Limb (tissue), 2 donors: ENCODE data around the gene SLAMF8.
A peak's percentile ranks its signal among the peaks of the same experiment; 100 is the strongest.

Experiments used
- DNase-seq, 2 donors: peaks; one replicate each; pipeline ENCODE4 v3.0.0-alpha.2; 2016; ENCODE audit errors: extremely low spot score in 2 of 2

The SLAMF8 gene

DNA sequence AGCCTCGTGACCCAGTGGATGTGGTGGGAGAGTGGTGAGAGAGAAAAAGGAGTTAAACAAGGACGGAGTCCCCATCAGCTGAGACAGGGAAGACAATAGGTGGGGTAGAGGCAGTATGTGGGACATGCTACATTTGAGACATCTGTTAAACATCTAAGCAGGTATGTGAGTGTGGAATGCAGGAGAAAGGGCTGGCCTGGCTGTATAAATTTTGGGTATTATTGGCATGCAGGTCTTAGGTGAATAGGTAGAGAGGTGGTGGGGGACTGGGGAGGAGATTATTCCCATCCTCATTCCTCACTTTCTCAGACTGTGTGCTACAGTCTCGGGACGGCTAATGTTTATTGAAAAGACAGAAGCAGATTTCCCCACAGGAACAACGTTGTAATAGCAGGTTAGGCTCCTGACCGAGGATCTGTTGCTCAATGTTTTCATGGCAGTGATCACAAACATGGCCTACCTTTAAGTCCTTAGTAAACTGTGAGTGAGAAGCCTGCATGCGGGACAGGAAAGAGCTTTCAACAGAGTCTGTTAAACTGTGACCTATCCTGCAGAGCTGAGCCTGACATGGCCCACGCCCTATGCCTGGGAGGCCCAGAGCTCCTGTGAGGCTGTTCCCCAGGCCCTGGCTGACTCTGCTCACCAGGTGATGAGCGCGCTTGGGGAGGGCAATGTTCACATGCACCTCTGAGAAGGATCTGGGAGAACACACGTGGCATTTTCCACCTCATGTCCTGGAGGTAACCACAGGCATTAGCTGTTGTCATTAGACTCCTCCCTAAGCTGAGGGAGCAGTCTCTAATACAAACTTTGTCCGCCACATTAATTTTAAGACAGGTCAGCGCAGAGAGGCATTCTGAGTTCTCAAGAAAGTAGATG lies 19.3 kb downstream of the SLAMF8 start:
- no peak for DNase-seq

DNA sequence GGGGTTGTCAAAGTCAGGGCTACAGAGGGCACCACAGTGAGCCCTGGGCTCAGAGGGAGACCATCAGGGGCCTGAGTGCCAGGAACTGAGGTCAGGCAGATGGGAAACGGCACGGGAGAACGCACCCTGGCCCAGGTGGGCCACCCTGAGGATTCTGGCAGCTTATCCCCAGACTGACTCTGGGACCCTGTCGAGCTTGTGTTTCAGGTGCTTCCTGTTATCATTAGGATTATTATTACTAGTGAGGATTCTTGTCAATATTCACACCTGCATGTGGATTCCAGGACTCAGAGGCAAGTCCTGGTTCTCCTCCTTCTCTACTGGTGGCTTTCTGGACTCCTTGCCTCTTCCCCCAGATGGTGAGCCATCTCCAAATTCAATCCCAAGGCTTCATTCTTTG lies 20.6 kb downstream of the SLAMF8 start:
- DNase-seq = no peak

DNA sequence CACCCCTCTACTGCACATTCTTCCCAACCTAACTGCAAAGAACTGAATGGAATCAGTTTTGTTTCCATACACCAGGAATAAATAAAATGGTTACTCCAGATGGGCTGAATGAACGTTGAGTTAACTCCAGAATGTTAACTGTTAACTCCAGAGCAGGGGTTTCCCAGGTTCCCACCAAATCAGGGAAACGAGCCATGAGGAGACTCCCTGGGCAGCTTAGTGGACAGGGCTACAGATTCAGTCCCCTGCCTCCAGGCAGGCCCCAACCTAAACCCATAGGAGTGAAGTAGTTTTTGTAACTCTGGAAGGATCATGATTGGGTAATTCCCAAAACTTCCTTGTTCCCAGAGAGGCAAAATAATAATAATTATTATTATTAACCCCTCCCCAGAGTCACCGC lies 21.7 kb downstream of the SLAMF8 start:
- no peak for DNase-seq

DNA sequence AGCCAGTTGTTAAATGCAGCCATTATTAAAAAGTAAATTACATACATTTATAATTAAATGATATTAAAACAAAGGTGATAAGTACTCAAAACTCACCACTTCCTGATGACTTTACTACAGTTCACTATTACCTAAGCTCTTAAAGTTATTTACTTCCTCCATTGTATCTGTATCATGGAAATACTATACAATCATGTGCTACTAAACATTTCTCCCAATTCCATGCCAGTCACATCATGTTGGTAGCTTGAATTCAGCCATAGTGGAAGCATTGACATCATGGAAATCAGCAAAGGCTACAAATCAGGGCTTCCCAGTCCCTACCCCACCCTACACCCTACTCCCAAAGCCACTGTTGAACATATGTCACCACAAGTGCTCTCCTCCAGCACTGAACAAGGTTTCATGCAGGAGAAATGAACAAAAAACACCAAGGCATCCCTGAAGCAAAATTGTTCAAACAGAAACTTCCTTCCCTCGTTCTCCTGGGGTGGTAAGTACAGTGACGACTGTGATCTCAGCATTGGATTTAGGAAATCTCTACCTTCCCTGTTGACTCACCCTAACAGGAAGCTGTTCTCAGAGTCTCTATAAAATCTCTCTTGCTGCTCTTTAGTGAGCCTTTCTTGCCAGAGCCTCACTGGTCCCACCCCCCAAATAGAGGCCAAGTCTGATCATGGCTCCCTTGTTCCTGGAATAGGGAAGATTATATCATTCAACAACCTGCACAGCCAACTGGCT lies 23.1 kb downstream of the SLAMF8 start:
- DNase-seq = no peak

DNA sequence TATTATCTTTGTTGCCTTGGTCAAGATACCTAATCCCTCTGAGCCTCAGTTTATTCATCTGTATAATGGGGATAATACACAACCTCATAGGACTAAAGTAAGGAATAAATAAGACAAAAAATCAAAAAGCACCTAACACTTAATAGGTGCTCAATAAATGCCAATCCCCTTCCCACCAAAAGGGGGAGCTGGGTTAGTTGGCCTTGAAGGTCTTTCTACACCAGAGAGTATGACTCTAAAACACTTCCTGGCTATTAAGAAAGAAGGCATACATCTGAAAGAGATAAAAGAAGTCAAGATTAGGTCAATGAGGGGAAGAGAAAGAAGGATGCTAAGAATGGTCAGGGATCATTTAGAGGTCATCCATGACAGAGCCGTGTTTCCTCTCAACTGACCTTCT lies 24.7 kb downstream of the SLAMF8 start:
- no peak for DNase-seq

DNA sequence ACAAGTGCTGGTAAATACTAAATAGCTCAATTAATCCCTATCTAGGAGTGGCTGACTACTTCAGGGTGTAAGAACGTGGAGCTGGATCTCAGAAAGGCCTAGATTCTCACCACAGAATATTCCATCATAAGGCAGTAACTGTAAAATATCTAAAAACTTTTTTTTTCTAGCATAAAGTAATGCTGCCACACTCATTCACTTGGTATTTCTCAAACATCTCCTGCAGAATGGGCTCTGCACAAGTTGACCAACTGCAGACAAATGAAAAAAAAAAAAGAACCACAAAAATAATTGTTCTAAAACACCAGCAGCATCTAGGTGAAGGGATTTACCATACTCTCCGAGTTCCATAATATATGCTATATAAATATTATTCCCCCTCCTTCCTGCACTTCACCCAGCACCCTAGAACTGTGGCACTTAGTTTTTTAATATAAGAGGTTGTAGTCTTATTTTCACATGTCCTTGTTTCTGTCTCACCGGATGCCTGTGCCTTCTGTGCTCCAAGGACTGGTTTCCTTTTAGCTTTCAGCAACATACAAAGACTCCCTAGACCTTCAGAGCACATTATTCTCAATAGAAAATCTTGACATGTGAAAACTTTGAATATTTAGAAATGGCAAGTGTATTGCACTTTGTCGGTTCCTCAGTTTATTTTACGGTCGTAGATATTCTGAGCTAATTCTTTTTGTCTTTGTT lies 26.9 kb downstream of the SLAMF8 start:
- no peak for DNase-seq

DNA sequence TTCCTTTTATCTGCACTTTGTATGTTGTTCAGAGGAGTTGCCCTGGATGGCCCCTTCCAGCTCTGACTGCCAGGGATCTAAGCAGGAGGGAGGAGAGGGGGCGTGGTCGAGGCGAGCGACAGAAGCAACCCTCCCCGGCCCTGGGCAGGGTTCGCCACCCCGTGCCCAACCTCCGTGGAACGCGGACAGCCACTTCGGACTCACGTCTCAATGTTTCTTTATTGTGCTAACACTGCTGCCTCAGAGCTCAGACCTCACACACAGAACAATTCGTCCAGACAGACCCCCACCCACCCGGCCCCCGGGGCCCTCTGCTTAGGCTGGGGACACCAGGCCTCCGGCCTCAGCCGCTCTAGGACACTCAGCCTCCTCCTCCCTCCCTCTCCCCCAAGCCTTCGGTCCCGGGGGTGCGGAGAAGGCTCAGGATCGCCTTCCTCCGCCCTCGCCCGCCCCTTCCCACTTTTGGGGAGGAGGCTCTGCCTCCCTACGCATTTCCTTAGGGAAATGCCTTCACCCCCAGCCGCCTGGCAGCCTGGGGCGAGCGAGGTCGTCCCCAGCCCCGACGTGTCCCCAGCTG lies 27.5 kb downstream of the SLAMF8 start:
- peak; percentile 57 to 66 for DNase-seq

DNA sequence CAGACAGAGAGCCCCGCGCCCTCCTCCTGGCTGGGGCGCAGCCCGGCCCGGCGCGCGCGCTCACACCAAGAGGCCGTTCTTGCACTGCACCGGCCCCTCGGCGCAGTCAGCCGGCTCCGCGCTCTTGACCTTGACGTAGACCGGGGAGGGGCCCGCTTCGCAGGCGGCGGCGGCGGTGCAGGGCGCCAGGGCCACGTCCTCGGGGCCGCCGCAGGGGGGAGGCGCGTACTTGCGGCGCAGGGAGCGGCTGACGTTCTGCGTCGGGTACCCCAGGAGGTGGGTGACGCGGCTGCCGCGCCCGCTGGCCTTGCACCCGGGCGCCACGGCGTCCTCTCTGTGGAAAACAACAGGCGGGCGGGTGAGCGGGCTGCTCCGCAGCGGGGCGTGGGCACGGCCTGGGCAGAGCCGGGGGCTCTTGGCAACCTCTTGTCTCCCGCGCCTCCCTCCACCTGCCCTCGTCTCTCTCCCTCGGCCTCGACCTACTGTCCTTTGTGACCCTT lies 28.1 kb downstream of the SLAMF8 start:
- peak; percentile 78 to 81 for DNase-seq

DNA sequence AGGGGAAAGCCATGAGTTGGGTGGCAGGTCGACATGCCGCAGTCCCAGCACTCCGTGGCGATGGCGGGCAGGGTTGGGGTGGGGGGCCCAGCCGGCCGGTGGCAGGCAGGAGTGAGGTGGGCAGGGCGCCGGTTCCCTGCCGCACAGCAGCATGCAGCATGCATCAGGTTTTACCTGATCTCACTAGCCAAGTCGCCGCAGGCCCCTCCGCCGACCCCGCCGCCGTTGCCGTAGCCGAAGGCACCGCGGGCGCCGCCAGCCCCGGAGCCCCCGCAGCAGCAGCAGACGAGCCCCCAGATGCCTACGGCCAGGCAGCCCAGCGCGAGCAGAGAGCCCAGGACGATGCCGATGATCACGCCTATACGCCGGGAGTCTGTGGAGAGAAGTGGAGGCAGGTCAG lies 29.0 kb downstream of the SLAMF8 start:
- DNase-seq = no peak

DNA sequence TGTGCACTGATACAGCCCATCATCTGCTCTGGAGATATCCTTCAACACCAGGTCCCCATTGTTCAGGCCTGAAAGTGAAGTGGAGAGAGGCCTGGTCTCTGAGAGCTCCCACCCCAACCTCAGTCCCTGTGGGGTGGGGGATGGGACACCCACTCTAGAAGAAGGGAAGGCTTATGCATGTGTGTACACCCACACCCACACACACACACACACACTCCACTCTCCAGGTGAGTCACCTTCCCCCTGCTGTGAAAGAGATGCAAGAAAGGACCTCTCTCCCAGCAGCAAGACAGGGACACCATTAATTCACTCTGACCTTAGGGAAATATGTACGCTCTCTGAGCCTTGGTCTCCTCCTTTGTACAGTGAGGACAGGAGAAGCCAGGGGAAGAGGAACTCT lies 29.9 kb downstream of the SLAMF8 start:
- DNase-seq = no peak

DNA sequence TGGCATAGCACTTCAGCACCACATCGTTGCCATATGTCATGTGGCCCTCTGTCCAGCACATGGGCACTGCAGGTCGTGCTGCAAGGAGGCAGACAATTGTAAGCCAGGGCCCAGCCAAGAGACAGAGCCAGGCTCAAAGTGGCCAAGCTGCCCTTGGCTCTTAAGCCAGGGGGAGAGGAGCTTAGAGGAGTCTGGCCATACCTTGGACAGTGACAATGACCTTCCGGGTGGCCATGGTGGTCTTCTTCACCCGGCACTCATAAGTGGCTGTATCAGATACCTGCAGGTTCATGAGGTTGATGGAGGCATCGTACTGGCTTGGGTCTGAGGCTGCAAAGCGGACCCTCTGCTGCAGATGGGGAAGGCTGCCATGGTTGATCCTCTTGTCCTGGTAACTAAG lies 31.2 kb downstream of the SLAMF8 start:
- no peak for DNase-seq

DNA sequence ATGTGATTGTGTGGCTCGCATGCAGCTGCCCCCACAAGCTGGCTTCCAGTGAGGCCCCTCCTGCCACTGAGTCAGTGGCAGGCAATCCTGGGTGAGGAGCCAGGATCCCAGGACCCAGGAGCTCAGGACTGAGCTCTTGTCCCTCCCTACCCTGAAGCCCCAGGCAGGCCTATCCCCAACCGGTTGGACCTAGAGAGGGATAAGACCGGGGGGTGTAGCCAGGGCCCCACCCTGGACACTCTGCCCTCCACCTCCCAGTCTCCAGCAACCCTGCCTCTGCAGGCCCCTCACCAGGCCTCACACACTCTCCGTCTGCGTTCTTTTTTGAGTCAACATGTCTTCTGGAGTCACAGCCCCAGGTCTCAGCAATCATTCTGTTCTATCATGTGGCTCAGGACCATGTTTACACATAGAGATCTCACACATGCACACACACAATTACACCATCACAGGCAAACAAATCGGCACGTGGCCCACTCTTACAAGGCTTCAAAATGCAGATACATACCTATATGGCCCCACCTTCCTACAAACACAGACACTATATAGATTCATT lies 33.2 kb downstream of the SLAMF8 start:
- DNase-seq = no peak

DNA sequence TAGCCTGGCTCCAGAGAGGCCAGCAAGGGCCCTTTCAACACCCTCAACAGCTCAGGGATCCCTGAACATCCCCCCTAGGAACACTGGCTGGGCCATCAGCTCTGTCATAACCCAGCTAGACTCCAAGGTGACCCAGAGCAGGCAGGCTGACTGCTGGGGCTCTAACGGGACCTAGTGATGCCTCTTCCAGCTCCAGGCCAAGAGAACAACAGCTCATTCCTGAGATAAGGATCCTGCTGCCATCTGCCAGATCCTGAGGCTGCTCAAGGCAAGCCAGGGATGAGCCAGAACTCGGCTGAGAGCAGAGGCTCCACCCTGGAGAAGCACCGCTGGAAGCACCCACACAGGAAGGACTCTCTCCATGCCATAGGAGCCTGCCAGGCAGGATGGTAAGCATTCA lies 33.8 kb downstream of the SLAMF8 start:
- no peak for DNase-seq

DNA sequence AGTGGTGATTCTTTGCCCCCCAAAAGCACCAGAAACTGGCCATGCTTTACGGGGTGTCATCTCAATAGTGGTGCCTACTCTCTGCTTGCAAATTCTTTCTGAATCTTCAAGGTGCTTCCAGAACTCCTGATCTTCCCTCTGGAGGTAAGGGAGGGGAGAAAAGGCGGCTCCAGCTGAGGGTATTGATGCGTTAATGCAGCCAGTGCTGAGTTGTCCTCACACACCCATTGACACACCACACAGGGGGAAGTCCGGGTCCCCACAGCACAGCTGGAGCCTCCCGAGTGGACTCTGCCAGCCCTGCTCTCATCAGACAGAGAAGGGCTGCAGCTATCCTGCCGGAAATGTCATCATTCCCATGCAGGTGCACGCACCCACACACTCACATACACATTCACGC lies 34.5 kb downstream of the SLAMF8 start:
- DNase-seq = no peak

DNA sequence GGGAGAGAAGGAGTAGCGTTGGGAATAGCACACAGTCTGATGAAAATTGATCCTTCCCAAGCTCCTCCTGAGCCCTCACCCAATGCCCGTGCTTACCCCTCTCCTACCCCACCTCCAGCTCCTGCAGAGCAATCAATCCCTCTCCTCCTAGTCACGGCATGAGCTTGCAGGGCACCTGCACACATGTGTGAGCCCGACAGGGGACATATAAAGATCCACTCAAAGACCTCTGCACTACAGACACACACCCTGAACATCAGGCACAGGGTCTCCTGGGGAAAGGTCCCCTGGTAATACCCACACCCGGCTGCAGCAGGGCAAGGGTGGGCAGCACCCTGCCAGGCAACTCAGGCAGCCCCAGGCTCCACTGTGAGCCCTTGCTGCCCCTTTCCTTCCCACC lies 35.4 kb downstream of the SLAMF8 start:
- no peak for DNase-seq

DNA sequence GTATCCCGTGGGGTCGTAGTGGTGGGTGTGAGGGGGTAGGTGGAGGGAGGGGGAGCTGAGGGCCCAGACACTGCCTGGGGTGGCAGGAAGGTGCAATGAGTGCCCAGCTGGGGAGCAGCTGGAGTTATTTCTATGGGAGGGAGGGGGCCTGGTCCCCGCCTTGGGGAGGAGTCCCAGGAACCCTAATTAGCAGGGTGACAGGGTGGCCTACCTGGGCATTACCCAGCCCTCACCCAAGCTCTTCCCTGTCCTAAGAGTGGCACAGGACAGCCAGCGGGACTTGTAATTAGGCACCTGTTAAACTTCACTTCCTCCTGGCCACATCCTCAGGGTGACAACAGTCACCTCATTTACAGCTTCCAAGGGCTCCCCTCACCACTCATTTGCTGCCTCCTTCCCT lies 35.9 kb downstream of the SLAMF8 start, which contains the start of gene VSIG8:
Gene VSIG8, minus strand, starts transcription at position 101 of the 400 bp plus-strand sequence. CDS start 136 bp downstream, outside the sequence.
- DNase-seq = no peak

DNA sequence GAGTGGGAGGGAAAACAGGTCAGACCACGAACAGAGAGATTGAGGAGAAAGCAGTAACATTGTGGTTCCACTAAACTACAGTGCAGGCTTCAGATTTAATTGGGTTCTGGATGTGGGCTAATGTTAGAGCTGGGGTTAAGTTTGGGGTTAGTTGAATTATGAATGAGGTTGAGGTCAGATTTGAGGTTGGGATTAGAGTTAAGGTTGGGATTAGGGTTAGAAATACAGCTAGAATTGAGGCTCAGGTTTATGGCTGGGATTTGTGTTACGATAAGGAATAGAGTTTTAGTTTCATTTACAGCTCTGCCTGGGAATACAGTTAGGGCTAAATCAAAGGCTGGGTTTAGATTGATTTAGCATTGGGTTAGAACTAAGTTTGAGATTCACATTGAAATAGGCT lies 37.6 kb downstream of the SLAMF8 start:
- no peak for DNase-seq

DNA sequence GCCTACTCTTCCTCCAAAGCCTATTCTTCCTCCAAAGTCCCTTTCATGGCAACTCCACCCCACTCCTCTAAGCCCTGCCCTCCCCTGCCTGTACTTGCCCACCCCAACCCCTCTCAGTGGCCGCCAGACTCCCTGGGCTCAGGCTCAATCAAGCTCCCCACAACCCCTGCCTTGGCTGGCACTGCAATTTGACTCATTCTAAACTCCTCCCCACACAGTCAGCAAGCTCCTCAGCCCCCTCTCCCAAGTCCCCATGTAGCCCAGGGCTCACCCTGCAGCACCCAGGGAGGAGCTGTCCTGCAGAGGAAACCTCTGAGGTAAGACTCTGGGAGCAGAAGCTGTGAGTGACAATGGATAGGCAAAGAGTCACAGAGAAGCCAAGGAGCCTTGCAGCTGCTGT lies 39.4 kb downstream of the SLAMF8 start:
- no peak for DNase-seq

DNA sequence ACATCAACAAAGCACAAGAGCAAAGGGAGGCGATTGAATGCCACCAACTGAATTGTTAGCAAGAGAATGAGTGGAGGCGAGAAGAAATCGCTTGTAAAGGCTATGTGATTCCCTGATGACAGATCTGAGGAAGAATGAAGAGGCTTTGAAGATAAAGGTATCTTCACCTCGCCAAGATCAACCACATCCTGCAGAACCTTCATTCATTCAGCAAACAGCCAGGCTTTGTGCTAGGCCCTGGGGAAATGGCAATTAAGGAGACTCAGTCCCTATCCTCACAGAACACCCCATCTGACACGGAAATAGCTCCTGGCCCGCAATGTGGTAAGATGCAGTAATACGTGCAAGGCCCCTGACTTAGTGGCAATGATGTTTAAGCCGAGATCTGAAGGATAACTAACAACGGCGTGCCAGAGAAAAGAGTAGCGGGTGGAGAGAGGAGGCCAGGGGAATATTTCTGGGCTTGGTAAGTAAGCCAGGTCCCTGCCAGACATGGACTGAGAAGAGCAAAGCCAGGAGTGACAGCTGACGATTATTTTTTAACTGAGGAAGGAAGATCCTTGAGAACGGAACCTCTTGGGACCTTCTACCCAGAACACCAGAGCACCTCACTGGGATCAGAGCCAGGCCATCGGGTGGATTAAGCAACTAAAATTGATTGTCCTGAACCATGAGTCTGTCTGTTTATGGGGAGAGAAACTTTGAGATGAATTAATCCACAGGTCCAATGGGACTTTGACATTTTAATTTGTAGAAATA lies 40.4 kb downstream of the SLAMF8 start:
- no peak for DNase-seq

DNA sequence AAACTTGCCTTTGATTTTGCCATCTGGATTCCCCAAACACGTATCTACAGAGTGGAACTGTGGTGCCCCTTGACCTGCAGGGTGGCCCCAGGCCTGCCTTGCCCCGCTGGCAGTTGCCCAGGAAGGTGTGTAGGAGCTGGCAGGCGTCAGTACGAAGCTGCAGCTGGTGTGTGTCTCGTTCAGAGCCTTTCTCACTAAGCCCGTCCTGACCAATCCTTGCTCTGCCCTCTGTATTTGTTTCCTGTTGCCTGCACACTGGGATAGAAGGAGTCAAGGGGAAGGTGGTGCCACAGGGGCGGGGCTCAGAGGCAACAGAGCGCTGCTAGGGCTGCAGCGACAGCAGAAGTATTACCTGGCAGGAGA lies 41.0 kb downstream of the SLAMF8 start:
- DNase-seq = peak in 1 of 2 donors; percentile 32

DNA sequence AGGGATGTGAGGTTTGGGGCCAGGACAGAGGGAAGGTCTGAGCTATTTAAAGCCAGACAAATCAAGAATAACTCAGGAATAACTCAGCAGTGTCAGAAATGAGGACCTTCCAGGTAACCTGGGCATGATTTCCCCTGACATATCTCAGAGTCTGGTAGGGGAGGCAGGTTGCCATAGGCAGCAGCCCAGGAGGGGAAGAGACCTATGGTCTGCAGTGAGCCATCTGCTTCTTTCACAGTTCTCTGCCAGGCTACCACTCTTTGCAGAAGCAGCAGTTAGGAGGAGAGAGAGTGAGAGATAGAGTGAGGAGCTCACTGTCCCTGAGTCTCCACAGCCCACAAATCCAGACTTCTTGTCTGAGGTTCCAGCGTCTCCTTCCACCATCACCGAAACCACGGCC lies 42.1 kb downstream of the SLAMF8 start:
- DNase-seq = no peak
